Small intestine (tissue), 7 donors: ENCODE measurements around the gene ZNF646. TPM values are rescaled to one million over a fixed set of nuclear protein-coding genes. Genes with fewer than 3 reads are reported as not detected.

Experiments used
- DNase-seq, 2 donors: peaks; one replicate each; pipeline versions ENCODE4 v3.0.0 to v3.0.0-alpha.2; 2013
- FAIRE-seq: peaks from 2 replicates; lab custom pipeline; 2012; peaks lifted over from hg19 to GRCh38; lab: Jason Lieb, UNC
- H3K27ac ChIP-seq, 3 donors: one replicate each; pipeline ENCODE4 v1.5.1; 2013; ENCODE audit warnings: low read length in 2 of 3, mild to moderate bottlenecking in 2 of 3, control low read depth in 1 of 3, inconsistent platforms in 1 of 3, low read depth in 1 of 3, moderate library complexity in 1 of 3
- H3K27me3 ChIP-seq, 3 donors: one replicate each; pipeline ENCODE4 v1.6.1; 2013; ENCODE audit warnings: low read length in 3 of 3, inconsistent platforms in 1 of 3; ENCODE audit not compliant: control insufficient read depth in 3 of 3, insufficient read depth in 3 of 3
- H3K36me3 ChIP-seq, 3 donors: one replicate each; pipeline ENCODE4 v1.6.1; 2013; ENCODE audit warnings: low read length in 3 of 3, inconsistent platforms in 1 of 3, low read depth in 1 of 3, mild to moderate bottlenecking in 1 of 3, moderate library complexity in 1 of 3; ENCODE audit not compliant: control insufficient read depth in 3 of 3, insufficient read depth in 2 of 3
- H3K4me1 ChIP-seq, 3 donors: one replicate each; pipeline ENCODE4 v1.6.1; 2013; ENCODE audit warnings: low read length in 2 of 3, inconsistent platforms in 1 of 3, low read depth in 1 of 3, mild to moderate bottlenecking in 1 of 3, moderate library complexity in 1 of 3; ENCODE audit not compliant: control insufficient read depth in 3 of 3, insufficient read depth in 2 of 3
- H3K4me3 ChIP-seq, 3 donors: one replicate each; pipeline ENCODE4 v1.5.1; 2013; ENCODE audit warnings: low read length in 3 of 3, control low read depth in 1 of 3, inconsistent platforms in 1 of 3, low read depth in 1 of 3, mild to moderate bottlenecking in 1 of 3, moderate library complexity in 1 of 3
- H3K9me3 ChIP-seq, 2 donors: one replicate each; pipeline ENCODE4 v1.6.1; 2013; ENCODE audit warnings: low read depth in 1 of 2, low read length in 1 of 2; ENCODE audit not compliant: control insufficient read depth in 2 of 2, insufficient read depth in 1 of 2
- WGBS, 3 donors: extraction: QIAGEN DNeasy Blood & Tissue Kit; methylation state at CpG; one replicate each; pipeline ENCODE4 v1.1.7; 2013; 5-methylcytosine and 5-hydroxymethylcytosine counted together
- polyA plus RNA-seq, 4 donors: library from polyadenylated mRNA; stranded (reverse) in 3 of 4; unstranded in 1 of 4; fragments of 200-250 nt in 3 of 4; fragments of 120-200 nt in 1 of 4; gene quantifications; one replicate each; pipeline versions ENCODE4 v1.2.1 to v1.2.3, GENCODE V29; 2013
- donor health status: healthy with polysubstance abuse.
- donor health status: control.
- donor health status: control.
- donor health status: Bipolar disorder and iron deficiency.
- donor health status: healthy.

The ZNF646 gene
- polyA plus RNA-seq, 4 donors = 3.0 to 14.0 (median 7.3) TPM

DNA sequence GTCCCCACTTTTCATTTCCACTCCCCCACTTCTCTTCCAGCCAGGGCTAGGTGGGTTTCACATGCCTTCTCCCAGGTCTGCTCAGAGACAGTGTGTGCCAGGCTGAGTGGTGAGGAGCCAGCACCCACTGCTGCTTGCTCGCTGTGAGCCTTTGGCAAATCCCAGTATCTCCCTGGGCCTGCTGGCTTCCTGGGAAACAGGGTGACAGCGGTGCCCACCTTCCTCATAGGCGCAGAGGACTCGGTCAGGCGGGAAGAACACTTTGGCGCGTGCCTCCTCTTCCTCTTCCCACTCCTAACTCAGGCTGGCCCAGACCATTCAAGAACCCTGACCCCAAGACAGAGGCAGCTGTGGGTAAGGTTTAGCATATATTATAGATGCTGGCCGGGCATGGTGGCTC is 15.0 kb downstream of the ZNF646 start:
- no peak overlapping the region for H3K27ac ChIP-seq
- no peaks in the 10 kb centered on the region for H3K9me3 ChIP-seq
- H3K36me3 ChIP-seq = peaks cover 2 to 66% (median 5%) of the 10 kb centered on the region in 3 donors
- 88 to 96% (median 93%) methylated on average over 8 of the region's 8 CpGs for WGBS, 3 donors
- no peak overlapping the region for H3K4me3 ChIP-seq
- peaks cover 0 to 6% (median 5%) of the 10 kb centered on the region in 3 donors for H3K4me1 ChIP-seq
- no peaks in the 10 kb centered on the region for H3K27me3 ChIP-seq
- no peak for FAIRE-seq
- DNase-seq = no peak

DNA sequence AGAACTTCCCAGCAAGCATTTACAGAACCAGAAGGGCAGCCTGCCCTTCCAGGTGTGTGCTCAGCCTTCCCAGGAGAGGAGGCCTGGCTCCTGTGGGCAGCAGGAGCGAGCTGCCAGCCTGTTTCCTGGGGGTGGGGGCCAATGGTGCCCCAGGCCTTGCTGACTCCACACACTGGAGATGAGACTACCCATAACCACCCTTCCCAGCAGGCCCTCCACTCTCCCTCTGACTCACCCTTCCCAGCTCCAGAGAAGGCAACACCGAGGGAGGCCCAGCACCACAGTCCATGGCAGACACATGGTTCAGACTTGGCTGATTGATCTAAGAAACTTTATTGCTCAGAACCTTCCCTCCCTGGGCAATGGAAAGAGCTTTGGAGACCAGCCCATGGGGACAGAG is 16.3 kb downstream of the ZNF646 start:
- no peaks in the 10 kb centered on the region for H3K27me3 ChIP-seq

DNA sequence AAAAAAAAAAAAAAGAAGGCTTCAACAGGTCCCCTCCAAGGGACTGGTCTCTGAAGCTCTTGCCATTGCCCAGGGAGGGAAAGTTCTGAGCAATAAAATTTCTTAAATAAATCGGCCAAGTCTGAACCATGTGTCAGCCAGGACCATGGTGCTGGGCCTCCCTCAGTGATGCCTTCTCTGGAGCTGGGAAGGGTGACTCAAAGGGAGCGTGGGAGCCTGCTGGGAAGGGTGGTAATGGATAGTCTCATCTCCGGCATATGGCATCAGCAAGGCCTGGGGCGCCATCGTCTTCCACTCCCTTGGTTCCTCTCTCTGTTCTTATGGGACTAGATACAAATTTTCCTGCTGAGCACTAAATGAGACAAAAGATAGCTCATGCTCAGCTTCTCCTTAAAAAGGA is 18.1 kb downstream of the ZNF646 start:
- DNase-seq = no peak
- Histone ChIP-seq H3K9me3 (no peaks in the 10 kb centered on the region), H3K4me1 (peaks cover 0 to 6% (median 5%) of the 10 kb centered on the region in 3 donors), H3K4me3 (no peak overlapping the region), H3K27ac (no peak overlapping the region), H3K36me3 (peaks cover 0 to 40% (median 2%) of the 10 kb centered on the region in 3 donors), H3K27me3 (no peaks in the 10 kb centered on the region)
- FAIRE-seq = no peak
- WGBS, 3 donors = 93 to 98% (median 96%) methylated on average over 5 of the region's 5 CpGs

More for the DNA sequence above, 16.3 kb downstream of the ZNF646 start:
- FAIRE-seq (no peak), DNase-seq (no peak)
- no peak overlapping the region for H3K4me3 ChIP-seq
- peaks cover 0 to 6% (median 5%) of the 10 kb centered on the region in 3 donors for H3K4me1 ChIP-seq
- peaks cover 2 to 56% (median 2%) of the 10 kb centered on the region in 3 donors for H3K36me3 ChIP-seq
- no peaks in the 10 kb centered on the region for H3K9me3 ChIP-seq
- no peak overlapping the region for H3K27ac ChIP-seq
- 87 to 100% (median 92%) methylated on average over 2 of the region's 2 CpGs for WGBS, 3 donors

DNA sequence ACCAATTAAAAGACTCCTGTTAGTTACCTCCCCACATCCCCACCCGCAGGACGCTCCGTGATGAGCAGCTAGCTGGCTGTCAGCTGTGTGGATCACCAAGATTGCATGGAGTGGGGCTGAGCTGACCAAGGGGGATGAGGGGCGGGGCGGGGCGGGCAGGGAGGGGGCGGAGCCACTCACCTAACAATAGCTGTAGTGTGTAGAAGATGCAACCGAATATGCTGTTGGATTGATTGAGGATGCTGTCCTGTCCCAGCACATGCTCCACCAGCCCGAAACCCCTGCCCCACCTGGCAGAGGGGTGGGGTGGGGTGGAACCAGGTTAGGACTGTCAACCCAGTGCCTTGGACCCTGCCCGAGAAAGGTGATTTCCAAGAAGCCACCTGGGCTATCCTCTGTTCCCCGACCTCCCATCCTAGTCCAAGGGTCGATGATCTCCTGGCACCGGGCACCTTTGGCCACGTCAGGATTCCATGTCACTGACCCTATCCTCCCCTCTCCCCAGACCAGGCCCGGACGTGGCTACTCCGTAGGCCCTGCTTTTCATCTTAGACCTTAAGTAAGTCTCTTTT is 19.0 kb downstream of the ZNF646 start:
- peak; percentile 40 to 64 for DNase-seq
- H3K27ac ChIP-seq = no peak overlapping the region
- H3K4me3 ChIP-seq = peak overlapping the region in 2 of 3 donors; percentile 2 to 82
- no peaks in the 10 kb centered on the region for H3K27me3 ChIP-seq
- no peak for FAIRE-seq
- peaks cover 0 to 6% (median 5%) of the 10 kb centered on the region in 3 donors for H3K4me1 ChIP-seq
- 14 to 37% (median 37%) methylated on average over 16 to 17 of the region's 17 CpGs for WGBS, 3 donors
- H3K9me3 ChIP-seq = no peaks in the 10 kb centered on the region
- peaks cover 0 to 31% (median 2%) of the 10 kb centered on the region in 3 donors for H3K36me3 ChIP-seq

DNA sequence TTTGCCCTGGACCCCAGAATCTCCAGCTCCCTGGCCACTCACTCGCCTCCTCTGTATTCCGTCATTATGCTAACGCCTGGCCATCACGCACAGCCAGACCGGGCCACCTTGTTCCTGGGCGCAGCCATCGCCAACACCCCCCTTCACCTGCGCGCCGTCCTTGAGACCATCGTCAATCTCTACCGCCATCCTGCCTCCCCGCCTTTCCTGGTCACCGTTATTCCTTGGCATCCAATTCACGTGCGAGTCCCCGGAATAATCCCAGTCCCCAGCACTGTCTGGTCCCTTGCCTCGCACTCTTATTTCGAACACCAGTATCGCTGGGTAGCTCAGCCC is 19.8 kb downstream of the ZNF646 start:
- Histone ChIP-seq H3K4me1 (peaks cover 0 to 6% (median 5%) of the 10 kb centered on the region in 3 donors), H3K27ac (peak overlapping the region; percentile 75 to 93 (median 88)), H3K4me3 (peak overlapping the region; percentile 48 to 82 (median 76)), H3K36me3 (peaks cover 0 to 24% (median 2%) of the 10 kb centered on the region in 3 donors), H3K9me3 (no peaks in the 10 kb centered on the region), H3K27me3 (no peaks in the 10 kb centered on the region)
- DNase-seq (no peak), FAIRE-seq (no peak)
- 0 to 1% (median 1%) methylated on average over 20 of the region's 20 CpGs for WGBS, 3 donors

DNA sequence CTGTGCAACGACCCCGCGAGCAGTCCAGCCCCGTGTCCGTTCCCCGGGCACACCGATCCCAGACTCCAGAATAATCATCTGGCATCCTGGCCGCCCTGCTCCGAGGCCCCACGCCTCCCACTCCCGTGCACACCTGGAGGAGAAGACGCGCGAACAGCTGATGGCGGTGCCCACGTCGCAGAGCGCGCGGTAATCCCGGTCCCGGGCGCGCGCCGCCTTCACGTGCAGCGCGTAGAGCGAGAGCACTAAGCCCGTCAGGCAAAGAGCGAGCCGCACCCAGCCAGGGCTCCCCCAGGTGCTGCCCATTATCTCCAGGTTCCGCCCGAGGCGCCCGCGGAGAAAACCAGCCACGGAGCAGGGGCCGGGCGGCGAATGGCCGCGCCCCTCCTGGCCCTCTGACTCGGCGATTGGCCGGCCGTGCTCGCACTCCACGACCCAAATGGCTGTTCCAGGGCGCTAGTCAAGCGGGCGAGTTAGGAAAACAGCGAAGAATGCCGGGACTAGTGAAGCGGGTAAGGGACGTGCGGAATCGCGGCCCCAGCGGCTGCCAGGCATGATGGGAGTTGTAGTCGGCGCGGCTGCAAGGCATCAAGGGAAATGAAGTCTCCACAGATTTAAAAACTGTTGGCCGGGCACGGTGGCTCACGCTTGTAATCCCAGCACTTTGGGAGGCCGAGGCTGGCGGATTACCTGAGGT is 20.4 kb downstream of the ZNF646 start, which contains the start of gene VKORC1:
Gene VKORC1, minus strand, starts transcription at position 374 of the 697 bp plus-strand sequence. Its CDS starts 68 bp downstream, at position 306.
- no peak for FAIRE-seq

DNA sequence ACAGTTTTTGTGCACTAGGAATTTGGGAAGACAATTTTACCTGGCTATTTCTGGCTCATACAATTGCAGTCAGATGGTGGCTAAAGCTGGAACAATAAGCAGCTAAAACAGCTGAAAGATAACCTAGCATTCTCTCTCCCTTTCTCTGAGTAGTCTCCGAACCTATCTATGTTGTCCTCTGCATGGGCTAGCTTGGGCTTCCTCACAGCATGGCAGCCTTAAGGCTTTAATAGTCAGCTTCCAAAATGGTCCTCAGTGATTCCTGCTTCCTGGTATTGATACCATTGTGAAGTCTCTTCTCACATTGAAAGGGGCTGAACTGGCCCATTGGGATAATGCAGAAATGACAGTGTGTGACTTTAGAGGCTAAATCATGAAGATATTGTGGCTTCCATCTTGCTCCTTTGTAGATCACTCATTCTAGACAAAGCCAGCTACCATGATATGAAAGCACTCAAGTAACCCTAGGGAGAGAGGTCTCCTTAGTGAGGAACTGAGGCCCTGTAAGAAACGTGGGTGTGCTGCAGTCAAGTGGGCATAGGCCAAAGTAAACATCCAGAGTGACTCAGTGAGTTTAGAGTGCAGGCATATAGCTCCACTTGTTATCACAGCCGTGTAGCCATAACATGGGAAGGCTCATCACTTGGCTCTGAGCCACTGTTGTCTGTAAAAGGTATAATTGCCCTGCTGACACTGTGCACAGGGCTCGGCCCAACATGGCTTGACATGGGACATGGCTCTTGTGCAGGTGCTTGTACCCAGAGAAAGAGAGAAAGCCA is 25.8 kb downstream of the ZNF646 start:
- Histone ChIP-seq H3K9me3 (peaks cover 0 to 4% of the 10 kb centered on the region in 2 donors), H3K27ac (no peak overlapping the region), H3K27me3 (no peaks in the 10 kb centered on the region), H3K4me1 (no peaks in the 10 kb centered on the region), H3K36me3 (no peaks in the 10 kb centered on the region), H3K4me3 (no peak overlapping the region)
- FAIRE-seq (no peak), DNase-seq (no peak)
- 59 to 67% (median 63%) methylated on average over 4 of the region's 4 CpGs for WGBS, 3 donors

More for the DNA sequence above, 20.4 kb downstream of the ZNF646 start, which contains the start of gene VKORC1:
- 0% methylated on average over 66 to 69 of the region's 69 CpGs for WGBS, 3 donors
- H3K4me3 ChIP-seq = peak within 1 kb of the TSS; percentile 48 to 82 (median 76)
- H3K27me3 ChIP-seq = no peaks in the 10 kb centered on the region
- peak within 1 kb of the TSS; percentile 75 to 93 (median 88) for H3K27ac ChIP-seq
- peak; percentile 96 to 99 for DNase-seq
- H3K4me1 ChIP-seq = peaks cover 0 to 6% (median 5%) of the 10 kb centered on the region in 3 donors
- H3K36me3 ChIP-seq = peaks cover 0 to 21% (median 2%) of the 10 kb centered on the region in 3 donors
- no peaks in the 10 kb centered on the region for H3K9me3 ChIP-seq
